Motor neuron (in vitro differentiated cells): ENCODE measurements around the gene PLK5. TPM values are rescaled to one million over a fixed set of nuclear protein-coding genes. Genes with fewer than 3 reads are reported as not detected.
"Not testable (repeated sequence)": the region's sequence is repeated elsewhere in the genome, so short reads cannot be mapped to it uniquely, and the experiment has no call there.

Experiments used
- ATAC-seq, 8 experiments: fragments of 200-7000 bp; cut with Tn5 transposase; replicated peaks in 6 of 8; 2 replicates each; pipeline ENCODE4 v1.8.0; 2021; ENCODE audit warnings: mild to moderate bottlenecking in 8 of 8, moderate library complexity in 8 of 8
- H3K27ac ChIP-seq, 2 donors: fragments of 250-450 bp; sonication (Bioruptor Pico); 2 replicates each; pipeline ENCODE4 v1.9.0; 2021; ENCODE audit warnings: antibody characterized with exemption in 2 of 2, mild to moderate bottlenecking in 2 of 2, moderate library complexity in 1 of 2
- H3K4me1 ChIP-seq, 2 donors: fragments of 250-450 bp; sonication (Bioruptor Pico); replicated peaks in 1 of 2; 2 replicates each; pipeline ENCODE4 v1.6.1; 2021; ENCODE audit warnings: antibody characterized with exemption in 2 of 2, mild to moderate bottlenecking in 2 of 2, moderate library complexity in 1 of 2
- H3K4me3 ChIP-seq, 5 donors: fragments of 250-450 bp; sonication (Bioruptor Pico); 2 replicates each; pipeline ENCODE4 v1.9.0; 2021; ENCODE audit warnings: antibody characterized with exemption in 5 of 5, mild to moderate bottlenecking in 5 of 5, moderate library complexity in 4 of 5
- WGBS, 10 experiments: fragments of 450-650 bp; shearing (Covaris generic); methylation state at CpG; one replicate each; pipeline ENCODE4 v1.0.0; 2022; 5-methylcytosine and 5-hydroxymethylcytosine counted together
- in situ Hi-C, 9 experiments: fragments of 400-800 bp; cut with MboI; loops; one replicate each; pipeline ENCODE4 v1.15.0; 2021; ENCODE audit warnings: low sequenced_read_pairs in 9 of 9, low pct_unique_long_range_greater_than_20kb in 2 of 9; ENCODE audit not compliant: unreplicated experiment in 9 of 9
- total RNA-seq, 8 experiments: library from RNA; unstranded; fragments of 300-600 nt; gene quantifications; 2 replicates each; pipeline versions ENCODE4 v1.2.3 to v1.2.4, GENCODE V29; 2022

PLK5 gene
- total RNA-seq, 8 experiments from 2014 or later: 0.27 to 0.45 (median 0.29) TPM; not detected in 2

GRCh38 chr19:1539749-1540148 lies 15.9 kb downstream of the PLK5 start:
- not testable (repeated sequence) for ATAC-seq, H3K4me1 ChIP-seq, H3K27ac ChIP-seq, H3K4me3 ChIP-seq
- 76 to 100% (median 100%) methylated on average over 1 to 8 of the region's 11 CpGs; no CpG with 5 or more reads in 1 of the 10 experiments for WGBS, 10 experiments
- in situ Hi-C loops: loop anchor here in 3 of 9 experiments (25.0 kb wide), 3 partner anchors 223 to 273 kb away; partner anchors contain the start of genes ATP8B3 (in 1 of the 3) and ONECUT3 (in 1 of the 3)

GRCh38 chr19:1540365-1540925 lies 16.6 kb downstream of the PLK5 start:
- Histone ChIP-seq H3K4me1 (no peaks in the 10 kb centered on the region), H3K27ac (no peak overlapping the region), H3K4me3 (no peak overlapping the region)
- in situ Hi-C loops: loop anchor here in 3 of 9 experiments (25.0 kb wide), 3 partner anchors 222 to 272 kb away; partner anchors contain the start of genes ATP8B3 (in 1 of the 3) and ONECUT3 (in 1 of the 3)
- 0 to 60% methylated on average over 2 of the region's 17 CpGs; no CpG with 5 or more reads in 8 of the 10 experiments for WGBS, 10 experiments
- no peak for ATAC-seq

- Histone ChIP-seq H3K4me1 (no peaks in the 10 kb centered on the region), H3K27ac (no peak overlapping the region), H3K4me3 (no peak overlapping the region)
- no CpG with 5 or more reads among the region's 4 CpGs for WGBS, 10 experiments
- no peak for ATAC-seq
- in situ Hi-C loops: loop anchor here in 3 of 9 experiments (25.0 kb wide), 3 partner anchors 213 to 263 kb away; partner anchors contain the start of genes ATP8B3 (in 1 of the 3) and ONECUT3 (in 1 of the 3)
These were observed 25.6 kb downstream of the PLK5 start for GRCh38 chr19:1549332-1549945.

GRCh38 chr19:1551068-1552040 lies 27.5 kb downstream of the PLK5 start:
- no peak overlapping the region for H3K27ac ChIP-seq
- no peak for ATAC-seq
- no peaks in the 10 kb centered on the region for H3K4me1 ChIP-seq
- 27 to 100% (median 74%) methylated on average over 1 to 8 of the region's 17 CpGs; no CpG with 5 or more reads in 2 of the 10 experiments for WGBS, 10 experiments
- no peak overlapping the region for H3K4me3 ChIP-seq
- in situ Hi-C loops: no loop called here

GRCh38 chr19:1553415-1553814 lies 29.5 kb downstream of the PLK5 start:
- no peak overlapping the region for H3K4me3 ChIP-seq

GRCh38 chr19:1554968-1555367 lies 31.1 kb downstream of the PLK5 start:
- in situ Hi-C loops: no loop called here
- WGBS, 10 experiments: 83 to 100% (median 91%) methylated on average over 1 to 22 of the region's 24 CpGs; no CpG with 5 or more reads in 1 of the 10 experiments

More at GRCh38 chr19:1553415-1553814, 29.5 kb downstream of the PLK5 start:
- H3K27ac ChIP-seq: no peak overlapping the region
- in situ Hi-C loops: no loop called here
- ATAC-seq: no peak
- WGBS, 10 experiments: 60 to 92% (median 78%) methylated on average over 1 to 5 of the region's 10 CpGs; no CpG with 5 or more reads in 4 of the 10 experiments
- peaks cover 0 to 2% of the 10 kb centered on the region in 2 donors for H3K4me1 ChIP-seq

GRCh38 chr19:1555487-1556389 lies 31.9 kb downstream of the PLK5 start:
- Histone ChIP-seq H3K4me1 (peaks cover 2 to 6% of the 10 kb centered on the region in 2 donors), H3K4me3 (no peak overlapping the region), H3K27ac (no peak overlapping the region)
- peak in 2 of 8 experiments; percentile 11 to 15 for ATAC-seq
- WGBS, 10 experiments: 100% methylated on average over 1 to 3 of the region's 121 CpGs; no CpG with 5 or more reads in 8 of the 10 experiments
- in situ Hi-C loops: no loop called here

More at GRCh38 chr19:1554968-1555367, 31.1 kb downstream of the PLK5 start:
- ATAC-seq: no peak
- H3K4me1 ChIP-seq: peaks cover 2 to 5% of the 10 kb centered on the region in 2 donors
- H3K27ac ChIP-seq: no peak overlapping the region
- H3K4me3 ChIP-seq: no peak overlapping the region

GRCh38 chr19:1556390-1557070 lies 32.7 kb downstream of the PLK5 start:
- peak in 2 of 8 experiments; percentile 2 to 14 for ATAC-seq
- no peak overlapping the region for H3K4me3 ChIP-seq
- H3K4me1 ChIP-seq: peaks cover 2 to 11% of the 10 kb centered on the region in 2 donors
- in situ Hi-C loops: no loop called here
- 98% methylated on average over 9 to 10 of the region's 66 CpGs; no CpG with 5 or more reads in 8 of the 10 experiments for WGBS, 10 experiments
- H3K27ac ChIP-seq: no peak overlapping the region

- no peak for ATAC-seq
- H3K27ac ChIP-seq: no peak overlapping the region
- in situ Hi-C loops: no loop called here
- H3K4me1 ChIP-seq: peaks cover 2 to 11% of the 10 kb centered on the region in 2 donors
- 17 to 90% (median 58%) methylated on average over 1 to 8 of the region's 12 CpGs; no CpG with 5 or more reads in 4 of the 10 experiments for WGBS, 10 experiments
- H3K4me3 ChIP-seq: no peak overlapping the region
These were observed 34.7 kb downstream of the PLK5 start for GRCh38 chr19:1558552-1558951.

GRCh38 chr19:1560286-1560882 lies 36.5 kb downstream of the PLK5 start:
- peak in 3 of 8 experiments; percentile 22 to 34 (median 26) for ATAC-seq

GRCh38 chr19:1561236-1561842 lies 37.5 kb downstream of the PLK5 start:
- ATAC-seq: no peak
- H3K4me3 ChIP-seq: no peak overlapping the region
- in situ Hi-C loops: no loop called here
- H3K4me1 ChIP-seq: peaks cover 10 to 20% of the 10 kb centered on the region in 2 donors
- WGBS, 10 experiments: 67 to 100% (median 73%) methylated on average over 1 to 2 of the region's 17 CpGs; no CpG with 5 or more reads in 7 of the 10 experiments
- H3K27ac ChIP-seq: no peak overlapping the region

More at GRCh38 chr19:1560286-1560882, 36.5 kb downstream of the PLK5 start:
- Histone ChIP-seq H3K4me3 (no peak overlapping the region), H3K4me1 (peaks cover 7 to 15% of the 10 kb centered on the region in 2 donors), H3K27ac (no peak overlapping the region)
- 60 to 100% (median 89%) methylated on average over 1 to 9 of the region's 25 CpGs; no CpG with 5 or more reads in 6 of the 10 experiments for WGBS, 10 experiments
- in situ Hi-C loops: no loop called here
